Activated CD8-positive, alpha-beta memory T cell treated with anti-CD3 and anti-CD28 coated beads for 24 hours (primary cell): Measurements from ENCODE around the gene FMO2.
"Not testable (repeated sequence)": the region's sequence is repeated elsewhere in the genome, so short reads cannot be mapped to it uniquely, and the experiment has no call there.

Experiments
- DNase-seq: peaks from one replicate; pipeline ENCODE4 v3.0.0-alpha.2; 2020

Gene FMO2

DNA sequence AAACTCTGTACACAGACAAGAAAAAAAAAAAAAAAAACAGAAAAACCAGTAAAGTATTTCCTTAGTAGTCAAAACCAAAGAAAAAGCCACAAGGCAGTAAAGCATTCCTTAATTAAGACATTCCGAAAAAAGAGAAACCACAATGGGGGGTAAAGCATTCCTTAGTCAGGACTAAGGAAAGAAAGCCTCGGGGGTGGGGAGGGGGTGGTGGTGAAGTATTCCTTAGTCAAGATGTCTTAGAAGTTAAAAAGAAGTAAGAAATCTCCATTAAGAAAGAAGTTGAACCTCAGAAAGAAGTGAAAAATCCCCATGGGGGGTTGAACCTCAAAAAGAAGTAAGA, 35.0 kb downstream of the FMO2 start:
- DNase-seq = no peak

DNA sequence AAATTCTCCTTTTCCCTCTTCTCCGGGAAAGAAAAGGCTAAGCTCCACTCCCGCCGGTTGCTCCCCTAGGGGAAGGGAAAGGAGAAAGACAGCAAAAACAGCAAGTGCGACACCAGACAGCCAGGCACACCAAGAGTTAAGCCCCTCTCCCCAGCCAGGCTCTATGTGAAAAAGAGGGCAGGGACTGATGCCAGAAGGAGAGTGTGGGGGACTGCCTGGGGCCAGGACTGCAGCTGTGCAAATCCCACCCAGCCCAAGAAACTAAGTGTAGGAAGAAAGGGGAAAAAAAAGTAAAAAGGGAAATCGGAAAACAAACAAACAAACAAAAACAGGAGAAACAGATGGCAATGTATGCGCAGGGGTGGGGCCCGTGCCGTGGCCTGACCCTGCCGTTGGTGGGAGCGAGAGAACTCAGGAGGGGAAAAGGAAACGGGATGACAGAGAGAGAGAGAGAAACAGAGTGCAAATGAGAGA, 35.5 kb downstream of the FMO2 start:
- DNase-seq = no peak

DNA sequence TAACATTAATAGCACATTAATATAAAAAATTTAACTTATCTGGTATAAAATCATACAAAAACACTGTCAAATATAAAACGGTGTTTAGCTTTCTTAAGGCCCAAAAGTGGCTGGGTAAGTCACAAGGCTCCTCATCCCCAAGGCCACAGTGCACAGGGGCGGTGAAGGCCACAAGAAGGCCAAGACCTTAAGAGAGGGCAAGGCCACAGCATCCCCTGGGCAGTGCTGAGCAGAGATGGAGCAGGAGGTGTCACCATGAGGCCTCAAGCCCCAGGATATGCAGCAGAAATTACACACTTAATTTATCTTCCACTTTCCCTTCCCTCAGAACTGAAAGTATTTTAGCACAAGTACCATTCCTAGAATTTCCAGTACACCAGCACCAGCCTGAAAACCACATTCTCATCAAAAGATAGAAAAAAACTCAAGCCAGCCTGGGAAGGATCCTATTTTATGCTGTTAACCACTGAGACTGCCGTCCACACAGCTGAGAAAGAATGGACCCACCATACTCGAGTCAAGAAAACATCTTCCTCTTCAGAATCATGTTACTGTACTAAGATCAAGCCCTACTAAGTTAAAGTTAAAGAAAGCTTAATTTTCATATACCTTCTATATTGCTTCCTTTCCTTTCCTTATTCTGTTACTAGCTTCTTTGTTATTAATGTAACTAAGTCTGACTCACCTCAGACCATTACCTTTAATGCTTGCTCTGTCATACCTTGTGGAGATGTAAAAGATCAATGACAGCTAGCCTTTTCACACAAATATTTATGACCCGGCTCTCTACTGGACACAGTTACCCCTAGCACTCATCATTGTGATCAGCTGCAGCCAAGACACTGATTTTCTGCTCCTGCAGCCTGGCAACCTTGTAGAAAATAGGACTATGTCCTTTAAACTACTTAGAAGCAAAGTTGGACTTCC, 36.8 kb downstream of the FMO2 start:
- DNase-seq = no peak

DNA sequence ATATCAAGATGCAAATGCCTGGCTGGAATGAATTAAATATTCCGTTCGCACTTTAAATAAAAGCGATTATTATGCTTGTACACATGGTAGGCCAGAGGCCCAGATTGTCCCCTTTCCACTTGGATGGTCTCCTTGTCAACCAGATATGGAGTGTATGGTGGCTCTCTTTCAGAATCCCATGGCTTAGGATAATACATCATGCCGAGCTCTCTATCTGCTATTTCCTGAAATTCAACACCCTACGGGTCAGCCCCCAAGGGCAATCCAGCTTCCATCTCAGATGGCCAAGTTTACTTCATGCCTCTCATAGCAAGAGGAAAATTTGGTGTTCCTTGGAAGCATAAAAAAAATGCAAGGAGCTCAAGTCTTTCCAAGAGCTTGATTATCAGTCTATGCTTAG, 37.8 kb downstream of the FMO2 start:
- no peak for DNase-seq

DNA sequence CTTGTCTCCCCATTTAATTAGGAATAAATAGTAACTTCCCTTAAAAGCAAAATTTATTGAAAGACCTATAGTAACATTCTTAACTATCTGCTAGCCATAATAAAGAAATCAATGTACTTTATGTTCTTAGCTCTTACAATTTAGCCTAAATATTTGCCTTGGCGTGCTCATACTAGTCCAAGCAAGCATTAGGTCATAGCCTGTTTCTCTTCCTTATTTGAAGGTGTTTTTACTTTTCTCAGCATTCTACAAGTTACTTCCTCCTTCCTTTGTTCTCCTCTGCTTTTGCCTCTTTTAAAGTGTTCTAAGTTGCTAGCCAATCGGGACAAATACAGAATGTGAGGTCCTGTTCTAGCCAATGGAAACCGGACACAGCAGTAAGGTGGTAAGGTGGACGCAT, 39.2 kb downstream of the FMO2 start:
- DNase-seq = not testable (repeated sequence)

DNA sequence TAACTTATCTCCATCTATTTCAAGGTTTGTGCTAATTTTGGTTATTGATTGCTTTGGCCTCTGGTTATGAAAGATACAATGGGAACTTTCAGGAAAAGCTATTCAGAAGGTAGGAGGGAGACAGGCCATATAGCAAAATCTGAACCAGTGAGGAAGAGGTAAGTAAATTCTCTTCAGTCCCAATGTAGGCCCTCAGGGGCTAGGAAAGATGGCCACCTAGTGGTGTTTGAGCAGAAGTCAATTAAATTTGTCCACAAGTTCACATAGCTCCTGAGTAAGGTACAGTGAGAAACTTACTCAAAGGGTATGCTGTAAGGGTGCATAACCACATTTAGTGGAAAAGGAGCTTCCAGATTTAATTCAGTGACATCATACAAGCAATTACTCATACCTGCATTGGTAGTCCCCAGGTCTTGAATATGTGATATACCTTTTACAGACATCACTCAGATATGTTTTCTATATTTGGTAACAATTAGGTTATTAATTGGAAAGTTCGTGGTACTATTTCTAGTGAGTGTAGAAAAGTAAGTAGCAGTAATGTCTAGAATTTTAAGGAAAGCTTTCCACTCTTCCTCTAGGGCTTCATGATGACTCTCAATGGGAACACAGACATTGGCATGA, 41.8 kb downstream of the FMO2 start:
- DNase-seq = no peak

DNA sequence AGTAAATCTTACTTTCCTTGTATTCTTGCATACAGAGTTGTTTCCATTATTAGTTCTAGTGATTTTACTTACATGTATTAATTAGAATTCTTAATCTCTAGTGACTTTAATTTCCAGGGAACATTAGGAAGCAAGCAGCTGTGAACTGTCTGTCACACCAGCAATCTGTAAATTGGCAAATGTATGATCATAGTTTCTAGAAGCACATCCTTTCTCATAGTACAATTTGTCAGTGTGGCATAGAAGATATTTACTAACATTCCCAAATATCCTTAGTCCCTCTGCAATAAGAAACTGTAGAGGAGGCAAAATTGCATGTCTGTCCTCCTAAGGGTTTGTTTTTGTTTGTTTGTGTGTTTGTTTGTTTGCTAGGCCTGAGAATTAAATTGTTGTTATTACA, 46.2 kb downstream of the FMO2 start:
- DNase-seq = no peak

DNA sequence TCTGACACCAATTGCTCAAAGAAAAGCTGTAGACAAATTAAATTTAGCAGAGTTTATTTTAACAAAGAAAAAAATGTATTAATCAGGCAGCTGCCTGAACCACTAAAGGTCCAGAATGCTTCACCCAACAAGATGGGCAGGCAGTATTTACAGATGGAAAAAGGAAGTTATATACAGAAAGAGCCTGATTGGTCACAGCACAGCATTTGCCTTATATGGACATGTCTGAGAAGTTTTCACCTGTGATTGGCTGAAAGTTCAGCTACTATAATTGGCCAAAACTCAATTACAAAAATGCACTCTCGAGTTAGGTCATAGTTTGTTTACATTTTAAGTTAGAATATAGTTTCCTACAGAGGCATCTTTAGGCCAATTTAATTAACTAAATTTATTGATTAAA, 48.1 kb downstream of the FMO2 start:
- DNase-seq = no peak

DNA sequence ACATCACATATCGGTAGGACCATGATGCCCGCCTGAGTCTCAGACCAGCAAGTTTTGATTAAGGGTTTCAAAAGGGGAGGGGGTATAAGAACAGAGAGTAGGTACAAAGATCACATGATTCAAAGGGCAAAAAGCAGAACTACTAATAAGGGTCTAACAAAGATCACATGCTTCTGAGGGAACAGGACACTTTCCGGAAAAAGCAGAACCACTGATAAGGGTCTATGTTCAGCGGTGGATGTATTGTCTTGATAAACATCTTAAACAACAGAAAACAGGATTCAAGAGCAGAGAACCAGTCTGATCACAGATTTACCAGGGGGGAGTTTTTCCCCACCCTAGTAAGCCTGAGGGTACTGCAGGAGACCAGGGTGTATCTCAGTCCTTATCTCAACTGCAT, 51.1 kb downstream of the FMO2 start:
- DNase-seq = not testable (repeated sequence)

DNA sequence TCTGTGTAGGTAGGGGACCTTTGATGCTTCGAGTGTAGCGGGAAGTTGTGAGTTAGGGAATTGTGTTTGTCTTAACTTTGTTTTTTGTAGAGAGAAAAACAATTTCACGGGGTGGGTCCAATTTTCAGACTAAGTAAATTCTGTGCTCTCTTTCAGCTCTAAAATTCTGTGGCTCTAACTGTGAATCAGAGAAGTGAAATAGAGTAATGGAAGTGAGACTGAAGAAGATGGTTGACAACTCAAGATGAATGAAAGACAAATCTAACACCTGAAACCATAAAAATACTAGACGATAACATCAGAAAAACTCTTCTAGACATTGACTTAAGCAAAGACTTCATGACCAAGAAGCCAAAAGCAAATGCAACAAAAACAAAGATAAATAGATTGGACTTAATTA, 58.8 kb downstream of the FMO2 start:
- DNase-seq = no peak

DNA sequence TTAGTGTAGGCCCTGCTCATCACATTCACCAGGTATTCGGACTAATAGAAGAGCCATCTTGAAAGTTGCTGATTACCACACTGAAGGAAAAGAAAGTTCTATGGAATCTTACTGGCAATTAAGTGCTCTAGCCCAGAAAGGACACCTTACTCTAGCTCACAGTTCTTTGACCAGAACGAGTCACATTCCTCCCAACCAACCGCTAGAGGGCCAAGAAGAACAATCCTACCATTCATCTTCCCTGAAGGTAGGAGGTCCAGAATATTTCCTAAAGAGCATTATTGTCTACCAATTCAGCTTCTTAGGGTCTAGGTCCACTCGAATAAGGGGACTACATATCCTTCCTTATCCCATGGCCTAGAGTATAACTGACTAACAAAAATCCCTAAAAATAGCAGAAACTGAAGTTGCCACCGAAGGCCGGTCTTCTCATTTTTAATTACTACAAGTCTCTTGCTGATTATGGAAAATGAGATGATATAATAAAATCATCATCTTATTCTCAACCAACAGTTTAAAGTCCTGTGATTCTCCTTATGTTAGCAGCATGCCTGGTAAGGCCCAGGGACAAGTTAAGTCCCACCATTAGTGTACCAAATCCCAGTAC, 60.5 kb downstream of the FMO2 start:
- no peak for DNase-seq

DNA sequence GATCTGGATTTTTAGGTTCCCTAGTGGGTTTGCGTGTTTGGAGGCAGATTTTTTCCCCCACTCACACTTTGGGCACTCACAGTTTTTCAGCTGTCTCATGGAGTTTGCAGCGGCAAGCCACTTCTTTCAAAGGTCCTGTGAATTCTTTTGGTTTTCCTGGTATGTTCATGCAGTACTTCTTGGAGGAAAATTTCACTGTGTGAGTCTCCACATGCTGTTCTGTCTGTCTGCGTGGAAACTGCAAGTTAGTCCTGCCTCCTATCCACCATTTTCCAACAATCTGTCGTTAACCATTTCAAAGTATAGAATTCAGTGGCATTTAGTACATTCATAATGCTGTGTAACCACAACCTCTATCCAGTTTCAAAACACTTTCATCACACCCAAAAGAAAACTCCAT, 62.4 kb downstream of the FMO2 start:
- no peak for DNase-seq

DNA sequence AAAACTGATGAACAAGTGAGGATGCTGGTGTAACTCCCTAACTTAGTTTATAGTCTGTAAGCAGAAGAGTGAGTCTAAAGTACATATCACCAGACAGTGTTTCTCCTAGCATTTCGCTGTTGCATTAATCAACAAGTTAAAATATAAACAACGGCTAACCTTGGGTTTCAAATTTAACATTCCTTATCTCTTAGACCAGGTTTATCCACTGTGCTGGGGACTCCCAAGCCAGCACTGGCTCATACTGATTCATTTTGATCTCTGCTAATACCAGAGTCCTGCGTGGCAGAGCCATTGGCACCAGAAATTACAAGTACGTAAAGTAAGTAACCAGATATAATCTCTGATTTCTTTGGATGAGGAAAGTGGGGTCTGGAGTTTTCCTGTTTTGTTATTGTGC, 63.2 kb downstream of the FMO2 start, which contains the start of gene FMO1:
Gene FMO1 (plus strand): TSS at position 193 of the 400 bp plus-strand sequence. CDS start 9,594 bp downstream, outside the sequence.
- no peak for DNase-seq

DNA sequence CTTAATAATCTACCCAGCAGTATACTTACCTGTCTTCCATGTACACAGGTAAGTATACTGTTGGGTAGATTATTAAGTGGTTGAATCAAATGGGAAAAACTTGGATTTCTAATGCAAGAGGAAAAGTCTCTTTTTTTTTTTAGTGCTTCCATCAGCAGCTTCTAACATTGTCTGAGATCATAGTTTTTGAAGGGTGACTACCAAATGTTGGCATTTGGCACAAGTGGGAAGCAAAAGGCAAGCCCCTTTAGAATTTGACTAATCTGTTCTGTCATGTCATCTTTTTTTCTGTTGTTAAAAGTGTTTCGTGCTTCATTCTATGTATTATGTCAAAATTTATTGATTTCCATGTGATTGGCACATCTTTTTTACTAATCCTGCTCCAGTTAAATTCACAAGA, 63.7 kb downstream of the FMO2 start:
- no peak for DNase-seq

DNA sequence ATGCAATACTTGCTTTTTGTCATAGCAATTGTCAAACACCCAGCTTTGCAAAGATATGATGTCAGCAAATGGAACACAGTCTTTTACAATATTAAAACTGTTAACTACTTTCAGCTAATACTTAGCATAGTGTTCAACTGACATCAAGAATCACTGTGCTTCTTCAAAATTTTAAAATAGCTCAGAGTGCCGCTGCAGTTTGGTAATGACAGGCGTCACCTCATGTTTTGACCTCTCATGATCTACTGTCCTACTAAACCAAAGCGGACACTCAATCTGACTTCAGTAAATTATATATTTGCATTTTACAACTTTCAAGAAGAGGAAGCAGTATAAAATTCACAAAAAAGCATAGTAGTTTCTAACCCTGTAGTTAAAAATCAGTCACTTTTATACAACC, 65.2 kb downstream of the FMO2 start:
- no peak for DNase-seq

DNA sequence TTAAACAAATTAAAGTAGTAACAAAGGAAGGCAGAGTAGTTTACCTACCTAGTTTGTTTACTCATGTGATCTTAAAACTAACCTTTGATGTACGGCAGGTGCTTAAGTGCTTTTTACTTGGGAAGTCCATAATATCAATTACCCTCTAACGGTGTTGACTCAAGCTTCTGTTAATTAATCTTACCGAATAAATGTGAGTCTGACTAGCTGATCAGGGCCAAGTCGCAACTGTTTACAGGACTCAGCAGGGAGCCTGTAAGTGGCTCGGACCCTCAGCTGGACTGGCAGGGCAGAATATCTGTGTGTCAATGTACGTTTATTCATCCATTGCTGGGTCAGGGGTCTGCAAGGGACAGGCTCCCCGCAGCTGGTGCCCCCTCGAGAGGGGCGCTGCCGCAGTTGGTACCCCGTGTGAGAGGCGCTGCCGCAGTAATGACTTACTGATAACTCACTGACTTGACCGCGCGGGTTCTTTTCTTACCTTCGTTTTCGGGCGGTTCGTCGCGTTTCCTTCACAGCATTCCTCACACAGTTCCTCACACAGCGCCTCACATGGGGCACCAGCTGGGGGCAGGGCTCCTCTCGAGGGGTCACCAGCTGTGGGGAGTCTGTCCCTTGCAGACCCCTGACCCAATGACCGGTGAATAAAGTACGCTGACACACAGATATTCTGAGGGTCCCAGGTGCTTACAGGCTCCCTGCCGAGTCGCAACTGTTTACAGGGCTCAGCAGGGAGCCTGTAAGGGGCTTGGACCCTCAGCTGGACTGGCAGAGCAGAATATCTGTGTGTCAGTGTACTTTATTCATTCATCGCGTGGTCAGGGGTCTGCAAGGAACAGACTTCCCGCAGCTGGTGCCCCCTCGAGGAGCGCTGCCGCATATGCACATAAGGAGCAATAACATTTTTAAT, 66.2 kb downstream of the FMO2 start:
- peak; percentile 71 for DNase-seq

DNA sequence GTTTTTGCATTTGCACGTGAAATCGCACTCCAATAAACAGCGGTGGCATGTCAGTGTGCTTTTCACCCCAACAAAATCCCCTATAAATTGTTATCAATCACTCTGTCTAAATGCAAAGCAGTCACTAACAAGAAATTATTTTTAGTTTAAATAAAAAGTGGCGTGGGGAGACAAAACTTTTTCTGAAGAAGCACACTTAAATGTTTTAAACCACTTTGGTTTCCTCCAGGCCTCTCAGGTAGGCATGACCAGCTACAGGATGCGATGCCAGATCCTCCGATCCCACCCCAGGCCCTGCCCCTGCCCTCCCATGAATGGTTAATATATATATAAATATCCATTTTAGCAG, 66.8 kb downstream of the FMO2 start:
- DNase-seq = no peak

DNA sequence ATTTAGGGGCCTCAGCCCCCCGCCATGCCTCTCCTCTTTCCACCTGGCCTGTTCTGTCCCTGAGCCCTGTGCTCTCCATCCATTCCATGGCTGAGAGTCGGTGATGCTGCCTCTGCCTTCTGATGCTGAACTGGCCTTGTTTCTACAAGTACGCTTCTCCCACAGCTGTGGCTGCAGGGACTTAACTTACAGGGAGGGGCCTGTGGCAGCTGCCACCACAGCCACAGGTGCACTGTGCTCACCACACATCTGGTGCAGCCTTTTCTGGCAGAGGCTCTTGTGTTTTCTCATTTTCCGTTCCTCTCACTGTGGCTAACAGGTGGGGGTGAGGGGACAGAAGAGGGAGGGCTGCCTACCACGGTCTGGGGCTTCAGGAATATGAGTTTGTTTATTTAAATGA, 67.4 kb downstream of the FMO2 start:
- DNase-seq = no peak

DNA sequence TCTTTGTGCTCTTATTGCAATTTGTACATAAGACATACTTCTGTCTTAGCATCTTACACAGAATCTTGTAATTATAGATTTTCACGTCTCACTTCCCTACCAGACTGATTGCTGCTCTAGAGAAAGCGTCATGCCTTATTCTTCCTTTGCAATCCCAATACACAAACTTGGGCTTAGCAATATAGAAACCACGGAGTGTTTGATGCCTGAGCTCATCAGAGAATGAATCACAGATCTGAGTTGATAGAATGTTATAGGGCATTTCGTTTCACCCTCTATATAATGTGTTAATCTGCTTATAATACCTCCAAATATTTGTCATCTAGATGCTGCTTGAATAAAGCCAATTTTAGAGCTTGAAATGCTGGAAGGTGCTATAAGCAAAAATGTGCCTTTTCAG, 69.8 kb downstream of the FMO2 start:
- DNase-seq = no peak

DNA sequence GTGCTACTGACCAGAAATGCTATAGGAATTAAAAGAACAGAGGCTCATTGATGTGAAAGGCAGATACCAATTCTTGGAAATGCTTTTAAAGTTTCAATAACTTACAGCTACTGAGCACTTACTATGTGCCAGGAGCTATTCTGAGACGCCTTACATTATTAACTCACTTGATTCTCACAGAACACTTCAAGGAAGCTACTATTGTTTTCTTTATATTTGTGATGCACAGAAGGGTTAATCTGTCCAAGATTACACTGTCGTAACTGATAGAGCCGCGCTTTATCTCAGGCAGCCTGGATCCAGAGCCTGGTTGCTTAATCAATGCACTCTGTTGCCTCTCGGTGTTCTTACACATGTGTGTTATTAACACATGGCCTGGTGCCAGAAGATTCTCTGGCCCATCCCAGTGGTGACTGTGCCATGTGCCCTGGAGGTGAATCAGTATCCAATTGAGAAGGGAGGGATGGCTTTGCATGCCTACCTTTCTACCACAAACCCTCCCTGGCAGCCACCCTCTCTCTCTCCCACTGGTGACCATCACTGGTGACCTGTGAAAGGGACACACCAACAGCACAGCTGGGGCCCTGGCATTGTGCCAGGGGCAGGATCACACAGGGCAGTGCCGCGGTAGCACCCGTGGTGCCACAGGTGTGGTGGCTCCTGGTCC, 72.0 kb downstream of the FMO2 start:
- DNase-seq = no peak

DNA sequence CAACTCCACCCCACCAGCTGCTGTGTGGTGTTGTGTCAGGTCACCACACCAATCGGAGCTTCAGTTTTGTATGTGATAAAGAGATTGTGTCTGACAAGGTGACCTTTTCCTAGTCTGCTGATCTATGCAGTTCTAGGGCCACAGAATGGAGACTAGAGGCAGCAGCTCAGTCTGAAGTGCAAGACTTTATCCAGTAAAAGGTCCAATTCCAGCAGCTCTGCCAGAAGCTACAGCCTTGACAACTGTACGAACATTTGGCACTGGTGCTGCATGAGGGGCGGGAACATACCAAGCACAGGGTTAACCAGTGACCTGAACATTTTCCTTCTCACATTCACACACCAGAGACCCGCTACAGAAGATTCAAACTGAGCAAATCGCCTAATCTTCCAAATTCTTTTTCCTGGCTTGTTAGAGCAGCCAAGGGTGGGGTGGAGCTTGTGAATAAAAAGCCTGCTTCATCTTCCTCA, 72.5 kb downstream of the FMO2 start:
- DNase-seq = no peak

DNA sequence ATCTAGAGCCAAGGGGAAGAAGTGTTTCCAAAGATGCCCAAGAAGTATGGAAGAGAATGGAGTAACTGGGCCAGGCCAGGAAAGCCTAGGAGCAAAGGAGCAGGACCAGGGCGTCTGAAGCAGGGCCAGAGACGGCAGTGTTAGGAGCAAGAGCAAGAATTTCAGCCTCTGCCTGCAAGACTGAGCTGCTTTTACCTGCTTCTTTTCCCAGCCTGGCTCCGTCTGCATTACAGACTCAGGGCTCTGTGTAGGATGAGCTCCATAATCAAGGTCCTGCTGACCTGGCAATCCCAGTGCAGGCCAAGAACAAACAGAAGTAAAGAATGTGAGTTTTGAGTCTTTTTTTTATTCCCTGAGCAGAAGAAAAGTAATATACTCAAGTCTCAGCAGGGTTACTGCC, 73.3 kb downstream of the FMO2 start:
- DNase-seq = no peak
